Suppressor macrophage (primary cell): ENCODE measurements around the gene GFI1B.

ENCODE experiments used
- DNase-seq, 4 experiments: peaks; one replicate each; pipeline ENCODE4 v3.0.0-alpha.2; 2020 to 2022

GFI1B gene

DNA sequence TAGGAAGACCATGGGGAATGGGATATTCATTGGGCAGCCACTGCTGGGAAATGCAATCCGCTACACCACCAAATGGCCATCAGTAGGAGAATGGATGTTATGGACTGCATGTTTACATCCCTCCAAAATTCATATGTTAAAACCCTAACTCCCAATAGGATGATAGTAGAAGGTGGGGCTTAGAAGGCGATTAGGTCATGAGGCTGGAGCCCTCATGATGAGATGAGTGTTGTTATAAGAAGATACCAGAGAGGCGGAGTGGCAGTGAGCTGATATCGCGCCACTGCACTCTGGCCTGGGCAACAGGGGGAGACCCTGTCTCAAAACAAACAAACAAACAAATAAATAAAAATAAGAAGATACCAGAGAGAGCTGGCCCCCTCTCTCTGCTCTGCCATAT lies 36.2 kb downstream of the GFI1B start:
- no peak for DNase-seq

DNA sequence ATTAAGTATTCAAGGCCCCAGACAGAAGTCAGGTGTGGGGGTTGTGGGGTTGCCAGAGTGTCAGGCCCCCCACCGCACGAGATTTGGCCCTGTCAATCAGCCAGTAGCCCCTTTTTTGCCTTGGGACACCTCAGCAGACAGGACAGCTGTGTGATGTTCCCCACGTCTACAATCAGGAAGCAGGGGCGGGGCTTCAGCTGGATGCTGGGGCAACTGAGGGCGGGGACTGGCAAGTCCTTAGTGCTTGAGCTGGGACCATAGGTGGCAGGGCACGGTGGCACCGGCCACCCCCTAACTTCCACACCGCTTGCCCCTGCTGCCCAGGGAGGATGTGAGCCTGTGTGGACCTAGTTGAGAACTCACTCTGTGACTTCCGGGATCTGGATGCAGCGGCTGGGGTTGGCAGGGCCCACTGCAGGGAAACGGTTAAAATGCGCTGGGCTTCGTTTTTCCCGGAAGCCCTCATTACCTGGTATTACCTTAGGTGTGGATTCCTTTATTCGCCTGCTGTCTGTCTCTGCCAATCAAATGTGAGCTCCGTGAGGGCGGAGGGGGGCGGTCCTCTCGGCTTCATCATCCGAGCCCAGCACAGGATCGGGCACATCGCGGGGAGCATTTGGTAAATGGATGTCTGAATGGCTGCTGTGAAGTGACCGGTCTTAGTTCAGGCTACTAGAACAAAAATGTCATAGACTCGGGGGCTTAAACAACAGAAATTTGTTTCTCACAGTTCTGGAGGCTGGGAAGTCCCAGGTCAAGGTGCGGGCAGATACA lies 44.8 kb downstream of the GFI1B start:
- DNase-seq: peak; percentile 23 to 64 (median 54)

DNA sequence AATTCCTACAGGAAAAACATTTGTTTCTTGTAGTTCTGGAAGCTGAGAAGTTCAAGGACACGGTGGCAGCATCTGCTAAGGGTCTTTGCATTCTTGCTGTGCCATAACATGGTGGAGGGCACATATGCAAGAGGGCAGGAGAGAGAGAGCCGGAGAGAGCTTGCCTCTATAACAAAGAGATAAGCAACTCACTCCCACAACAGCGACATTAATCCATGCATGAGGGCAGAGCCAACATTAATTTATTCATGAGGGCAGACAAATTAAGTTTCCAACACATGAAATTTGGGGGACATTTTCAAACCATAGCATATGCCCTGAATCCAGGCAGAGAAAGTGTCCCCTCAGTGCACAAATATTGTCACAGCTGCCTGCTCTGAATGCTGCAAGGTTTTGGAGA lies 47.9 kb downstream of the GFI1B start:
- DNase-seq: no peak

DNA sequence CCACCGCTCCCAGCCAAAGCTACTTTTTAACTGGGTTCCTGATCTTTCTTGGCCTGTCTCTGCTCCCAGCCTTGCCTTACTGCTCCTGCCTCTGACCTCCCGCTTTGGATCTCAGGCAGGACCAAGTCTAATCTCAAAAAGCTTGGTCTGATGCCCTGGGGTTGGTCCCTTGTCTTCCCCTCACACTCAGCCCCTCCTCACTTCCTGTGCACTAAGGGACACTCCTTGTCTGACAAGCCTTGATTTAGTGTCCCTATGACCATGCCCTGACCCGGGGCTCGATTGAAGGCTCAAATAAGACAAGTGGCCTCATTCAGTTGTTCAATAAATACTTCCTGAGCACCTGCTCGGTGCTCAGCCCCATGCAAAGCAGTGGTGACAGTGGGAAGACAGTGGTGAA lies 48.6 kb downstream of the GFI1B start:
- DNase-seq: no peak

DNA sequence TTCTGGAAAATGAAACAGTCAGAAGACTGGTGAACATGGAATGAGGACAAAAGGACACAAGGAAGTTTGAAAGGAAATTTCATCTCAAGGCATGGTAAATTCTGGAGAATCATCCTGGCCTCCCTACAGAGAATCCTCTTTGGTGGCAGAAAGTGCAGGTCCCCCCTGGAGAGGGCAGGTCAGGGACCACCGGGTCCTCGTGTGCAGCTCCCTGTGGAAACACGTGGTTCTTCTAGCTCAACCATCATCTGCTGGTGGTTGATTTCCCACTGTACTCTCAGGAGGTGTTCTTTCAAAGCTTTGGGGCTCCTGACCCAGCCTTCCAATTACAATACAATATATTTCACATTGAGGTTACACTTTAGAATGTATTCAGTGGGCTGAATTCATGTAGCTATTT lies 49.7 kb downstream of the GFI1B start:
- DNase-seq: no peak

DNA sequence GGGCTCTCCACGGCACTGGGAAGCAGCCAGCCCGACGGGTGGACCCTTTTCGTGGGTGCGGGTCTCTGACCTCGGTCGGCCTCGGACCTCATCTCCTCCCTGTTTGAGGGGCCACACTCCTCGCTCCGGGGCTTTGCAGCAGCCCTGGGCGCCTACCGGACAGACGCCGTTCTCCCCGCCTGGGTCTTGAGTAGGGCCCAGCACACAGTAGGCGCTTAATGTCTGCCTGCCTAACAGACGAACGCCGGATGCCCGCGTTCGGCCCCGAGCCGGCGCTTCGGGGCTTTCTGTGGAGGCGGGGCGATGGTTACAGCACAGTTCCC lies 51.5 kb downstream of the GFI1B start:
- DNase-seq: no peak

DNA sequence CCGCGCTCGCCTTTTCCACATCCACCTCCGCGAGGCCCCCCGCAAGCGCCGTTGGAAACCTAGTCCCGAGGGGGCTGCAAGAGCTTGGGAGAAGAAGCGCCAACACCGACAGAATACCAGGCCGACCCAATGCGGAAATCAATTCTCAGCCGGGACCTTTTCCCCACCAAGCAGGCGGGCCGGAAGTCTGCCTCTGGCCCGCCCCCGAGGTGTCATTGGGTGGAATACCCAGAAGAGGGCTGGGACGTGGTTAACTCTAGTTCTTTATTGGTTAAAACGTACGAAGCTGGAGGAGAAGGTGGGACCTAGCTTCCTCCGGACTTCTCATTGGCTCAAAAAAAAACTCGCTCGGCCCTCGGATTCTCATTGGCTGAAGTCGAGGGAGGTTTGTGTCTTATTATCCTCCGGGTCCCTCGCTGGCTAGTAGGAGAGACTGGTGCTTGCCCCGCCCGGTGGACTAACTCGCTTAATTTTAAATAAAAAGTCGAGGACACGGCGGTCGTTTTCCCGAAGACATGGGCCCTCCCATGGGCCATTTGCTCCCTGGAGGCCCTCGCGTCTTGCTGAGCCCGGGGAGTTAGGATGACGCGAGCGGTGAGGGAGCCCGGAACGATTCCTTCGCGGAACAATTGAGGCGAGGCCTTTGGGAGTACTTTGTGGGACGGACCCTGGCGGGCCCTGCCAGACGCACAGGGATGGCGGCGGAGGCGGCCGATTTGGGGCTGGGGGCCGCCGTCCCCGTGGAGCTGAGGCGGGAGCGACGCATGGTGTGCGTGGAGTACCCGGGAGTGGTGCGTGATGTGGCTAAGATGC lies 52.0 kb downstream of the GFI1B start, which contains the start of gene GTF3C5:
Gene GTF3C5, plus strand, starts transcription at position 681 of the 813 bp plus-strand sequence. Its CDS starts 15 bp downstream, at position 696.
- peak; percentile 96 to 99 (median 98) for DNase-seq

DNA sequence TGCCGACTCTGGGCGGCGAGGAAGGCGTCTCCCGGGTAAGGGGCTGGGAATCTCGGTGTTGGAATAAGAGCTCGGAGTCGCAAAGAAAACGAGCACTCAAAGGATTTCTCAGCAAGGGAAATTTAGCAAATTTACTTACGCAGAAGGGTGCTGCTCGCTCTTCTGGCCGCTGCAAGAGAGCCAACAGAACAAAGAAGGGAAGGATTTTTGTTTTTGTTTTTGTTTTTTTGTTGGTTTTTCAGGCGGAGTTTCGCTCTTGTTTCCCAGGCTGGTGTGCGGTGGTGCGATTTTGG lies 52.6 kb downstream of the GFI1B start:
- no peak for DNase-seq

DNA sequence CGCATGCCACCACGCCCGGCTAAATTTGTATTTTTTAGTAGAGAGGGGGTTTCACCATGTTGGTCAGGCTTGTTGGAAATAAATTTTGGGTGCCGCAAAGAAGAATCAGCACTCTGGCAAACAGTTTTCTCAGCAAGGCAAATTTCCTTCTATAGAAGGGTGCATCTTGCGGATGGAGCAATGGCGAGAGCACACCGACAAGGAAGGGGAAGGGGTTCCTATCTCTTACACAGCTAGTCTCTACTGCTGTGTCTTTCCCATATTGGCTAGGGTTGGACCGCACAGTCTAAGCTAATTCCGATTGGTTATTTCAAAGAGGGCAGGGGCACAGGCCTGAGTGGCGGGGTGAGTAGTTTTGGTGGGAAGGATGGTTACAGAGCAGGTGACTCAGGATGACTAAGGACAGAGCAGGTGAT lies 53.0 kb downstream of the GFI1B start:
- peak in 1 of 4 experiments; percentile 16 for DNase-seq

DNA sequence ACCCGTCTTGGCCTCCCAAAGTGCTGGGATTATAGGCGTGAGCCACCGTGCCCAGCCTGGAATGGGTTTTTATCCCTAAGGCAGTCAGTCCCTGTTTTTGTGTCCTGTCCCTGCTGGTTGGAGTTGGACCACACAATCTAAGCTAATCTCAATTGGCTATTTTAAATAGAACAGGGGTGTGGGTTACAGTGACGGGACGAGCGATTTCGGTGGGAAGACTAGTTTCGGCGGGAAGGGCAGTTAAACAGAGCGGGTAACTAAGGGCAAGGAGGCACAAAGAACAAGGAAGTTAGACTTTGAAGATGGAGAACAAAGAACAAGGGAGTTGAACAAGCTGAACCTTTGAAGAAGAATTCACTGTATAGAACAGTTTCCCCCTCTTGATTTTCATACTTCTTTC lies 53.7 kb downstream of the GFI1B start:
- no peak for DNase-seq

DNA sequence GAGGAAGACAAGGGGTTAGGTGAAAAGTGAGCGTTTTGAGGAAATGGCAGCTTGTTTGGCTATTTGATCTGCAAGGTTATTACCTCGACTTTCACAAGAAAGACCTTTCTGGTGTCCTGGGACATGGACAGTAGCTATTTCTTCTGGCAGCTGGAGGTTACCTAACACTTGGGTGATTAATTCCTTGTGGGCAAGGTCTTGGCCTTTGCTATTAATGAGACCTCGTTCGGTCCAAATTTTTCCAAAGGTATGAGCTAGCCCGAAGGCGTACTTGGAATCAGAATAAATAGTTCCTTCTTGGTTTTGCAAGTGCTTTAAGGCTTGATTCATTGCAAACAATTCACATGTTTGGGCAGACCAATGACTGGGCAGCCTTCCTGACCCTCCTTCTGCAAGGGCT lies 57.2 kb downstream of the GFI1B start:
- DNase-seq: peak in 1 of 4 experiments; percentile 6

DNA sequence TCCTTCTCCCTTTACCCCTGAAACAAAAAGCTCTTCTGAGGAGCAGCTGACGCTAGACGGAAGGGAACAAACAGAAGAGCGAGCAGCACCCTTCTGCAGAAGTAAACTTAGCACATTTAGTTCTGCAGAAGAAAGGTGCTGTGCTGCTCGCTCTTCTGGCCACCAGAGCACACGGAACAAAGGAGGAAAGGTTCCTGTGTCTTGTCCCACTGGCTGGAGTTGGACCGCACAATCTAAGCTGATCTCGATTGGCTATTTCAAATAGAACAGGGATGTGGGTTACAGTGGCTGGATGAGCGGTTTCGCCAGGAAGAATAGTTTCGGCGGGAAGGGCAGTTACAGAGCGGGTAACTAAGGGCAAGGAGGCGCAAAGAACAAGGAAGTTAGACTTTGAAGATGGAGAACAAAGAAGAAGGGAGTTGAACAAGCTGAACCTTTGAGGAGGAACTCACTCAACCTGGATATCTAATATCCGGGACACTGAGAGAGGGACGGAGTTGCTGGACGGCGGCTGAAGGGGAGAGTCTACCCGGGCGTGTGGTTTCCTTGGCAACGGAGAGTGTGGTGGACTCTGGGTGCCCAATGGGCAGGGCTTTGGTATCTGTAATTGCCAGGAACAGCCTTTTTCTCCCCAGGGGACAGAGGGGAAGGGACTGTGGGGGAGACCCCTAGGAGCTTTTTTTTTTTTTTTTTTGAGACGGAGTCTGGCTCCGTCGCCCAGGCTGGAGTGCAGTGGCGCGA lies 59.5 kb downstream of the GFI1B start:
- DNase-seq: no peak

DNA sequence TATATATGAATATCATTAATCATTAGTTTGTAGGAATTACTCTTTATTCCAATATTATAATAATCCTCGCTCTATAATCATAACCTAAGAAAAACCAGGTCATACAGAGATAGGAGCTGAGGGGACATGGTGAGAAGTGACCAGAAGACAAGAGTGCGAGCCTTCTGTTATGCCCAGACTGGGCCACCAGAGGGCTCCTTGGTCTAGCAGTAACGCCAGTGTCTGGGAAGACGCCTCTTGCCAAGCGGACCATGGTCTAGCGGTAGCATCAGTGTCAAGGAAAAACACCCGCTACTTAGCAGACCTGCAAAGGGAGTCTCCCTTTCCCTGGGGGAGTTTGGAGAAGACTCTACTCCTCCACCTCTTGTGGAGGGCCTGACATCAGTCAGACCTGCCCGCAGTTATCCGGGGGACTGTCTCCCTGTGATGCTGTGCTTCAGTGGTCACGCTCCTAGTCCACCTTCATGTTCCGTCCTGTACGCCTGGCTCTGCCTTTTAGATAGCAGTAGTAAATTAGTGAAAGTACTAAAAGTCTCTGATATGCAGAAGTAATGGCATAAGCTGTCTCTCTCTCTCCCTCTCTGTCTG lies 62.5 kb downstream of the GFI1B start:
- DNase-seq: peak in 2 of 4 experiments; percentile 39 to 56
